ENCODE results near the gene ACOXL.
A peak's percentile ranks its signal among the peaks of the same experiment; 100 is the strongest.

ACOXL gene

DNA sequence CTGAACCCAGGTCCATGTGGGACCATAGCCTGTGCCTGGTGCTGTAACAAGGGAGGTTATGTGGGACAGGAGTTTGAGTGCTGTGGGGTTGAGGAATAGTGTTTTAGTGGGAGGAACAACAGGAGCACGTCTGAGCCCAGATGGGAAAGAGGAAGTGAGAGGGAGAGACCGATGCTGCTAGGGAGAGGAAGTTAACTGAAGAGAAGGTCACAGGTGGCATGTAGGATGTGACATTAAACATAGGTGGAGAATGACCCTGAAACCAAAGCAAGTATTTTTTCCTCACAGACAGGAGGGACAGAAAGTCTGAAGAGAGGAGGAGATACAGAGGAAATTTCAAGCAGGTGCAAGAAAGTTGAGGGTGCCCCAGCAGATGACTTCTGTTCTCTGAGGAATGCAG, 87.8 kb downstream of the ACOXL start:
- TF ChIP-seq, protein P1, sequence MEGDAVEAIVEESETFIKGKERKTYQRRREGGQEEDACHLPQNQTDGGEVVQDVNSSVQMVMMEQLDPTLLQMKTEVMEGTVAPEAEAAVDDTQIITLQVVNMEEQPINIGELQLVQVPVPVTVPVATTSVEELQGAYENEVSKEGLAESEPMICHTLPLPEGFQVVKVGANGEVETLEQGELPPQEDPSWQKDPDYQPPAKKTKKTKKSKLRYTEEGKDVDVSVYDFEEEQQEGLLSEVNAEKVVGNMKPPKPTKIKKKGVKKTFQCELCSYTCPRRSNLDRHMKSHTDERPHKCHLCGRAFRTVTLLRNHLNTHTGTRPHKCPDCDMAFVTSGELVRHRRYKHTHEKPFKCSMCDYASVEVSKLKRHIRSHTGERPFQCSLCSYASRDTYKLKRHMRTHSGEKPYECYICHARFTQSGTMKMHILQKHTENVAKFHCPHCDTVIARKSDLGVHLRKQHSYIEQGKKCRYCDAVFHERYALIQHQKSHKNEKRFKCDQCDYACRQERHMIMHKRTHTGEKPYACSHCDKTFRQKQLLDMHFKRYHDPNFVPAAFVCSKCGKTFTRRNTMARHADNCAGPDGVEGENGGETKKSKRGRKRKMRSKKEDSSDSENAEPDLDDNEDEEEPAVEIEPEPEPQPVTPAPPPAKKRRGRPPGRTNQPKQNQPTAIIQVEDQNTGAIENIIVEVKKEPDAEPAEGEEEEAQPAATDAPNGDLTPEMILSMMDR (IDR thresholded peaks at IDR 0.05; ENCODE audit: insufficient read depth, low read depth, low read length, missing control alignments) = no peak
- no peak overlapping the region for H3K4me3 ChIP-seq (ENCODE audit: low read length)
- no peak for DNase-seq (ENCODE audit: low read depth)

DNA sequence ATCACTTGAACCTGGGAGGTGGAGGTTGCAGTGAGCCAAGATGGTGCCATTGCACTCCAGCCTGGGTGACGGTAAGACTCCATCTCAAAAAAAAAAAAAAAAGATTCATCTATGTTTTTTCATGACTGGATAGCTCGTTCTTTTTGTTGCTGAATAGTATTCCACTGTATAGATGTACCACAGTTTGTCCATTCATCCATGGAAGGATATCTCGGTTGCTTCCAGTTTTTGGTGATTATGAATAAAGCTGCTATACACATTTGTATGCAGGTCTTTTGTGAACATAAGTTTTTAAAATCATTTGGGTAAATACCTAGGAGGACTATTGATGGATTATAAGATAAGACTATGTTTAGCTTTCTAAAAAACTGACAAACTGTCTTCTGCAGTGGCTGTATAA, 90.8 kb downstream of the ACOXL start:
- TF ChIP-seq, protein P1 (IDR thresholded peaks at IDR 0.05; ENCODE audit: insufficient read depth, low read depth, low read length, missing control alignments) = no peak
- DNase-seq (ENCODE audit: low read depth) = no peak
- no peak overlapping the region for H3K4me3 ChIP-seq (ENCODE audit: low read length)

DNA sequence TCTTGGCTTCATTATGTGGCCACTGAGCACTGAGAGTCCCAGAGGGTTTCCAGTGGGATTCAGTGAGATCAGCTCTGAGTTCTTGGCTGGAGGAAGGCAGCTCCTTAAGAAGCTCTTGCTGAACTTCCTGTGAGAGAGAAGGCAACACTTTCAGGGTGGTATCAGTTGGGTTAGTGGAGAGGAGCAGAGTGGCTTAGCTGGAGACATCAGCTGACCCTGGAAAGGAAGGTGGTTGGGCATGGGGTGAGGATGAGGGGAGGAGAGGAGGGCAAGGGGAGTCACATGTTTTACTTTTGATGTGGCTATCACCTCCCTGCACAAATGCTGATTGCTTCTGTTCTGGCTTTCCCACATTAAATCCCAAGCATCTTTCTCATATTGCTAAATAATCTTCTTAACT, 95.1 kb downstream of the ACOXL start:
- no peak for DNase-seq (ENCODE audit: low read depth)
- H3K4me3 ChIP-seq (ENCODE audit: low read length) = no peak overlapping the region
- TF ChIP-seq, protein P1 (IDR thresholded peaks at IDR 0.05; ENCODE audit: insufficient read depth, low read depth, low read length, missing control alignments) = no peak

DNA sequence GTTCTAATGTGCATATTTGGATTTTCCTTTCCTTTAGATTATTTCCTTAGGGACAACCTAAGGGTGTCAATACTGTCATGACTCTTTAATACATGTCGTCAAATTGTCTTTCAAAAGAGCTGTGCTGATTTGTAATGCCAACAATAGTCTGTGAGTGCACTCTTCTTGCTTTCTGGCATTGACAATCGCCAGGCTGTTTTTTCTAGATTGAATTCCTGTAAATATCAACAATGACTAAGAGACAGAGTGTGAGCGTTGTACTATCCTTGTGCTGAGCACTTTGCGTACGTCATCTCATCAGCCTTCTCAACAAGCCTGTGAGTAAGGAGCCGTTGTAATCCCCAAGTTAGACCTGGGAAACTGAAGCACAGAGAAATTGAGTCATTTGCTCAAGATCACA, 96.0 kb downstream of the ACOXL start:
- peak; percentile 29 for DNase-seq (ENCODE audit: low read depth)
- H3K4me3 ChIP-seq (ENCODE audit: low read length) = no peak overlapping the region
- TF ChIP-seq, protein P1 (IDR thresholded peaks at IDR 0.05; ENCODE audit: insufficient read depth, low read depth, low read length, missing control alignments) = no peak

DNA sequence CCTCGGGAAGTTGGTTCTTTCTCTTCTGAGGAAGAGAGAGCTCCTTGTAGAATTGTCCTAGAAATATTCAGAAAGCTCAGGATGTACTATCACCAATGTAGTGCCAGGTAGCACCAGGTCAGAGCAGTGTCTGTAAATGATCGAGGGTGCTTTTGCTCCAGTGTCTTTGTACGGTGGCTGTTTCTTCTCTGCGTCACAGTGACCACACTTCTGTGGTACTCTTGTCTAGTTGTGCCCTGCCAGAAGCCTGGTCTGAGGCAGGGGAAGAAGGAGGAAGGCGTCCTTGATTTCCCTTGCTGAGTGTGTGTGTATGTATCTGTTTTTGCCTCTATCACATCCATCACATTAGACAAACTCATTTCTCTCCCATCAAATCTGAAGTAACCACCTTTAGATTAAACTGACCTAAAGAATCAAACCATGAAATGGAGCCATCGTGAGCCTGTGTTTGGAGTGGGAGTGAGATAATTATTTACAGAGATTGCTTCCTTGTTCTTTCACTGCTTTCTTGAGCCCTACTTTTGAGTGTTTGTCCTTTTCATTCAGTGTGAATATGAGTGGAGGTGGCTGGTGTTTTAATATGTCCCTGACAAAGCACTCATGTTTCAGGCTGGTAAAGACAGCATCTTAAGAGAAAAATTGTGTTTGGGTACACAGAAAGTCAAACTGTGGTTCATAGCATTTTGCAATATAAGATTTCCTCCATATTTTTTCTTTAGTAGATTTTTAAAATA, 97.2 kb downstream of the ACOXL start:
- H3K4me3 ChIP-seq (ENCODE audit: low read length) = no peak overlapping the region
- no peak for DNase-seq (ENCODE audit: low read depth)
- TF ChIP-seq, protein P1 (IDR thresholded peaks at IDR 0.05; ENCODE audit: insufficient read depth, low read depth, low read length, missing control alignments) = no peak

DNA sequence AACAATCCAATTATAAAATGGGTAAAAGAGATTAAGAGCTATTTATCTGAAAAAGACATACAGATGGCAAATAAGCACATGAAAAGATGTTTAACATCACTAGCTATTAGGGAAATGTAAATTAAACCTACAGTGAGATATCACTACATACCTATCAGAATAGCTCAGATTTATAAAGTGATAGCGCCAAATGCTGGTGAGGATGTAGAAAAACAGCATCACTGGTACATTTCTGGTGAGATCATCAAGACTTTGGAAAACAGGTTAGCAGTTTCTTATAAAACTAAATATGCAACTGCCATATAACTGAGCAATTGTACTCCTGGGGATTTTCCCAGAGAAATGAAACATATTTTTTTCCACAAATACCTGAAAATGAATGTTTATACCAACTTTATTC, 100.4 kb downstream of the ACOXL start:
- no peak overlapping the region for H3K4me3 ChIP-seq (ENCODE audit: low read length)
- no peak for DNase-seq (ENCODE audit: low read depth)
- TF ChIP-seq, protein P1 (IDR thresholded peaks at IDR 0.05; ENCODE audit: insufficient read depth, low read depth, low read length, missing control alignments) = no peak

Data from epithelial cell of esophagus (primary cell).